ENCODE results near the gene FBXW7.

Gene FBXW7

DNA sequence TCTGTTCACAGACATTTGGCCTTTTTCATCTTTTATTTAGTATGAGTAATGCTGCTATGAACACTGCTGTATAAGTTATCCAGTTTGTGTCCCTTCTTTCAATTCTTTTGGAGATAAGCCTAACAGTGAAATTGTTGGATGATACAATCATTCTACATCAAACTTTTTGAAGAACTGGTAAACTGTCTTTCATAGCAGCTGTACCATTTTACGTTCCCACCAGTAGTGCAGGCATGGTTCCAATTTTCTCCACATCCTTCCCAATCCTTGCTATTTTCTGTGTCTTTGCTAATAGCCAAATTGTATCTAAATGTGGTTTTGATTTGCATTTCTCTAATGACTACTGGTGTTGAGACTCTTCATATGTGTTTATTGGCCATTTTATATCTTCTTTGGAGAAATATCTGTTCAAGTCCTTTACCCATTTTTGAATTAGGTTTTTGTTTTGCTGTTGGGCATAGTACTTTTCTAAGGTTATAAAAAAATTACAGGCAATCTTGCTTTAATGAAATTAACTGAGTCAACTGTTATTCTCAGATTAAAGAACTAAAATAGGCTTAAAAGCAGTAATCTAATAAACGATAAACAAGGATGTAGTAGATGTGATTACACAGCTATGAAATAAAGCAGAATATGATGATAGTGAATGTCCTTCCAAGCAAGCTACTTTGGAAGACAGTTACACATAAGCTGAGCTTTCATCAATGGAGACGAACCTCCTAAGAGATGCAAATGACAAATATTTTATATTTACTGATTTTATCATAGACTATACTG lies 57.2 kb downstream of the FBXW7 start:
- Histone ChIP-seq H3K9me3 (ENCODE audit: control insufficient read depth in 2 of 2, low read length in 2 of 2) (no peaks in the 10 kb centered on the region), H3K36me3 (ENCODE audit: control insufficient read depth in 2 of 2, insufficient read depth in 2 of 2, low read length in 2 of 2) (no peaks in the 10 kb centered on the region), H3K27me3 (ENCODE audit: control insufficient read depth in 1 of 2, insufficient read depth in 2 of 2, low read length in 2 of 2) (no peaks in the 10 kb centered on the region), H3K4me1 (ENCODE audit: control insufficient read depth, insufficient read depth, low read length) (no peaks in the 10 kb centered on the region), H3K9ac (ENCODE audit: low read length in 2 of 2) (no peak overlapping the region), H3K27ac (ENCODE audit: low read length) (no peak overlapping the region), H3K4me3 (ENCODE audit: low read length in 2 of 2) (no peak overlapping the region)

DNA sequence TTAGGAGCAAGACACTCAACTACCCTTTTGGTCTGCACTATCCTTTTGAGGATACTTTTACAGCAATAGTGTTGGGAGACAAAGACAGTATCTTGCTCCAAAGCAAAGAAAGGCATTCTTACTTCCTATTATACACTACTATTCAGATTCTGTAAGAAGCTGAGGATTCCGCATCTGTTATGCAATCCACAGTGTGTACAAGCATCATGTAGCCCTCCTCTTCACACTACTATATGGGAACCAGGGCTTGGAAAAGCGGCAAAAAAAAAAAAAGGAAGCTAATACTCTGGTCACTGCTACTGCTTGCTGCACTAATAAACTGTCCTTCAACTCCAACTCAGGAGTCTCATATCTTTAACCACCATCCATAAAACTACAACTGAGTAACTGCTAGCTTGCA lies 59.1 kb downstream of the FBXW7 start:
- no peak overlapping the region for H3K4me3 ChIP-seq (ENCODE audit: low read length in 2 of 2)
- H3K27me3 ChIP-seq (ENCODE audit: control insufficient read depth in 1 of 2, insufficient read depth in 2 of 2, low read length in 2 of 2) = no peaks in the 10 kb centered on the region
- no peaks in the 10 kb centered on the region for H3K36me3 ChIP-seq (ENCODE audit: control insufficient read depth in 2 of 2, insufficient read depth in 2 of 2, low read length in 2 of 2)
- no peaks in the 10 kb centered on the region for H3K9me3 ChIP-seq (ENCODE audit: control insufficient read depth in 2 of 2, low read length in 2 of 2)
- H3K9ac ChIP-seq (ENCODE audit: low read length in 2 of 2) = no peak overlapping the region
- H3K4me1 ChIP-seq (ENCODE audit: control insufficient read depth, insufficient read depth, low read length) = no peaks in the 10 kb centered on the region
- no peak overlapping the region for H3K27ac ChIP-seq (ENCODE audit: low read length)

DNA sequence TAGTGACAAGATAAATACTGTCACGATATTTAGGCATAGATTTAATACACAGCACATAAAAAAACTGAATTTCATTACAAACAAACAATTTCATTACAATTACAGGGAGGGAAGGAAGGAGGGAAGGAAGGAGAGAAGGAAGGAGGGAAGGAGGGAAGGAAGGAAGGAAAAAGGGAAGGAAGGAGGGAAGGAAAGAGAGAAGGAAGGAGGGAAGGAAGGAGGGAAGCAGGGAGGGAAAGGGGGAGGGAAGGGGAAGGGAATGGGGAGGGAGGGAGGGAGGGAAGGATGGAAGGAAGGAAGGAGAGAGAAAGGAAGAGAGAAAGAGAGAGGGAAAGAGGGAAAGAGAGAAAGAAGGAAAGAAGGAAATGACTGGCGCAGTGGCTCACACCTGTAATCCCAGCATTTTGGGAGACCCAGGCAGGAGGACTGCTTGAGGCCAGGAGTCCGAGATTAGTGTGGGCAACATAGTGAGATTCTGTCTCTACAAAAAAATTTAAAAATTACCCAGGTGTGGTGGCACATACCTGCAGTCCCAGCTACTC lies 64.6 kb downstream of the FBXW7 start:
- no peak overlapping the region for H3K27ac ChIP-seq (ENCODE audit: low read length)
- H3K4me1 ChIP-seq (ENCODE audit: control insufficient read depth, insufficient read depth, low read length) = no peaks in the 10 kb centered on the region
- no peaks in the 10 kb centered on the region for H3K9me3 ChIP-seq (ENCODE audit: control insufficient read depth in 2 of 2, low read length in 2 of 2)
- no peak overlapping the region for H3K4me3 ChIP-seq (ENCODE audit: low read length in 2 of 2)
- no peaks in the 10 kb centered on the region for H3K27me3 ChIP-seq (ENCODE audit: control insufficient read depth in 1 of 2, insufficient read depth in 2 of 2, low read length in 2 of 2)
- no peaks in the 10 kb centered on the region for H3K36me3 ChIP-seq (ENCODE audit: control insufficient read depth in 2 of 2, insufficient read depth in 2 of 2, low read length in 2 of 2)
- no peak overlapping the region for H3K9ac ChIP-seq (ENCODE audit: low read length in 2 of 2)

DNA sequence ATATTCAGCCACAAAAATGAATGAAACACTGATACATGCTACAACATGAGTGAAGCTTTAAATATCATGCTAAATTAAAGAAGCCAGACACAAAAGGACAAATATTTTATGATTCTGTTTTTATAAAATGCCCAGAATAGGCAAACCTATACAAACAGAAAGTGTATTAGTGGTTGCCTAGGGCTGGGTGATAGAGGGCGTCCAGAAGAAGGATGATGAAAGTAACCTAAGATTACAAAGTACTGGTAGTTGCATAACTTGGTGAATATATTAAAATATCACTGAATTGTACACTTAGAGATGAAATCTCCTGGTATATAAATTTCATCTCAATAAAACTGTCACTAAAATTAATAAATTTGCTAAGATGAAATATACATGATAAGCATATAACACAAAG lies 67.5 kb downstream of the FBXW7 start:
- Histone ChIP-seq H3K9me3 (ENCODE audit: control insufficient read depth in 2 of 2, low read length in 2 of 2) (no peaks in the 10 kb centered on the region), H3K27me3 (ENCODE audit: control insufficient read depth in 1 of 2, insufficient read depth in 2 of 2, low read length in 2 of 2) (no peaks in the 10 kb centered on the region), H3K9ac (ENCODE audit: low read length in 2 of 2) (no peak overlapping the region), H3K4me1 (ENCODE audit: control insufficient read depth, insufficient read depth, low read length) (no peaks in the 10 kb centered on the region), H3K4me3 (ENCODE audit: low read length in 2 of 2) (no peak overlapping the region), H3K27ac (ENCODE audit: low read length) (no peak overlapping the region), H3K36me3 (ENCODE audit: control insufficient read depth in 2 of 2, insufficient read depth in 2 of 2, low read length in 2 of 2) (no peaks in the 10 kb centered on the region)

DNA sequence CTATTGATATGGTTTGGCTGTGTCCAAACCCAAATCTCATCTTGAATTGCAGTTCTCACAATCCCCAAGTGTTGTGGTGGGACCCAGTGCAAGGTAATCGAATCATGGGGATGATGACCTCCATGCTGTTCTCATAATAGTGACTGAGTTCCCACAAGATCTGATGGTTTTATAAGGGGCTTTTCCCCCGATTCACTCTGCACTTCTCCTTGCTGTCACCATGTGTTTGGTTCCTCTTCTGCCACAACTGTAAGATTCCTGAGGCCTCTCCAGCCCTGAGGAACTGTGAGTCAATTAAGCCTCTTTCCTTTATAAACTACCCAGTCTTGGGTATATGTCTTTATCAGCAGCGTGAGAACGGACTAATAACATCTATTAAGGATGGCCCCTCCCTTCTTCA lies 68.8 kb downstream of the FBXW7 start:
- no peak overlapping the region for H3K9ac ChIP-seq (ENCODE audit: low read length in 2 of 2)
- H3K4me3 ChIP-seq (ENCODE audit: low read length in 2 of 2) = no peak overlapping the region
- no peaks in the 10 kb centered on the region for H3K4me1 ChIP-seq (ENCODE audit: control insufficient read depth, insufficient read depth, low read length)
- no peak overlapping the region for H3K27ac ChIP-seq (ENCODE audit: low read length)
- H3K27me3 ChIP-seq (ENCODE audit: control insufficient read depth in 1 of 2, insufficient read depth in 2 of 2, low read length in 2 of 2) = no peaks in the 10 kb centered on the region
- H3K9me3 ChIP-seq (ENCODE audit: control insufficient read depth in 2 of 2, low read length in 2 of 2) = no peaks in the 10 kb centered on the region
- no peaks in the 10 kb centered on the region for H3K36me3 ChIP-seq (ENCODE audit: control insufficient read depth in 2 of 2, insufficient read depth in 2 of 2, low read length in 2 of 2)

DNA sequence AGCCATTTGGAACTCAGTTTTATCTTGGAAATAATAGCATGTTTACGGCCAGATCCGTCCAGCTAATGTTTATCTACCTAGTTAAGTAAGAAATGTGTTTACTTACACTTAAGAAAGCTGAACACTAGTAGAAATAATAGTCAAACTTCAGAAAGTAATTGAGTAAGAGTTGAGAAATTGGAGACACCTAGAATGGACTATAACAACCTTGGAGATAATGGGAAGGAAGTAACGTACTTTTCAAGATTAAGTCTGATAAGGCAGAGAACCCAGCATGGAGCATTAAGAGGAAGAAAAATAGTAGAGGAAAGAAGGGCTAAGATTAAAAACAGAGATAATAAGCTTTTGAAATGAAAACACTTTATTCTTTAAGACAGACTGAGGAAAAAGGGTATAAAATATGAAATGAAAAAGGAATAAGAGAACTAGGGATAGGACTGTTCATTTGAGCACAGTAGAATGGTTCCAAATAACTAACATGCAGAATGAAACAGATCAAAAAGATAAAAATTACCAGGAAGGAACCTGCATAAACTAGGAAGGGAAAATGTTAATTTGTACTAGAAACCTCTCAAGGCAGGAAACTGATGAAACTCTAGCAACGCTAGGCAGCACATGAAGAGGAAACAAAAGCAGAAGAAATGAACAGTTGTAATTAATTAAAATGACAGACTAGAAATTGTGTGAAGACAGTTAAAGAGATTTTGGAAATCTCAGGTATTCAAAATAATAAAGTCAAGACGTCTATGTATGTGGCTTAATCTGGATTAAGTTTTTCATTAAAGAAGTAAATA lies 71.7 kb downstream of the FBXW7 start:
- Histone ChIP-seq H3K27ac (ENCODE audit: low read length) (no peak overlapping the region), H3K36me3 (ENCODE audit: control insufficient read depth in 2 of 2, insufficient read depth in 2 of 2, low read length in 2 of 2) (no peaks in the 10 kb centered on the region), H3K27me3 (ENCODE audit: control insufficient read depth in 1 of 2, insufficient read depth in 2 of 2, low read length in 2 of 2) (no peaks in the 10 kb centered on the region), H3K9me3 (ENCODE audit: control insufficient read depth in 2 of 2, low read length in 2 of 2) (no peaks in the 10 kb centered on the region), H3K9ac (ENCODE audit: low read length in 2 of 2) (no peak overlapping the region), H3K4me1 (ENCODE audit: control insufficient read depth, insufficient read depth, low read length) (no peaks in the 10 kb centered on the region), H3K4me3 (ENCODE audit: low read length in 2 of 2) (no peak overlapping the region)

DNA sequence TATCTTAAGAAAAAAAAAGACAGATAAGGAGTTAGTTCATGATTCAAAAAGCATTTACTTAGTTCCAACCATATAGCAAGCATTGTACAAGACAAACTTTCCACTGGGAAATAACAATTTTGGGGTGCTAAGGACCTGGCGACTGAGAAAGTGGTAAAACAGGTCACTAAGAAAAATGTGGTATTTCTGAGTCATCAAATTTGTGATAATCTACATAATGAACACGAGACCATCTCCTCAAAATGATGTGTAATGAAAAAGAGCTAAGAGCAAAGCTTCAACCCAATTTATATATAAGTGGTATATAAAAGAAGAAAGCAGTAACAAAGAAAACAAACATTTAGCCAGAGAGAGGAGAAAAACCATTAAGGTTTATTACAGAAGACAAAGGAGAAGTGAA lies 72.3 kb downstream of the FBXW7 start:
- Histone ChIP-seq H3K9ac (ENCODE audit: low read length in 2 of 2) (no peak overlapping the region), H3K4me3 (ENCODE audit: low read length in 2 of 2) (no peak overlapping the region), H3K4me1 (ENCODE audit: control insufficient read depth, insufficient read depth, low read length) (no peaks in the 10 kb centered on the region), H3K27me3 (ENCODE audit: control insufficient read depth in 1 of 2, insufficient read depth in 2 of 2, low read length in 2 of 2) (no peaks in the 10 kb centered on the region), H3K9me3 (ENCODE audit: control insufficient read depth in 2 of 2, low read length in 2 of 2) (no peaks in the 10 kb centered on the region), H3K36me3 (ENCODE audit: control insufficient read depth in 2 of 2, insufficient read depth in 2 of 2, low read length in 2 of 2) (no peaks in the 10 kb centered on the region), H3K27ac (ENCODE audit: low read length) (no peak overlapping the region)

DNA sequence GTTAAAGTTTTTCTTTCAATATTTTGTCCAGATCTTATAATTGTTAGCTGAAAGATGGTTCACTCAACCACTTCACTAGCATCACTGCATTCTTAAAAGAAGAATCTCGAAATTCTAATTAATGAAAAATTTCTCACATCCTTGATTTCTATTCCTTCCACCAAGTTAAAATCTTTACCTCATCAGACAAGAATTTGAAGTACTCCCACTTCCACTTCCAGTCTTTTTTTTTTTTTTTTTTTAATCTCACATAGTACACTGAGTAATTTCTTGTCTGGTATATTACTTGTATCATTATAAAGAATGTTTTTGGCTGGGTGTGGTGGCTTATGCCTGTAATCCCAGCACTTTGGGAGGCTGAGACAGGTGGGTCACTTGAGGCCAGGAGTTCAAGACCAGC lies 73.2 kb downstream of the FBXW7 start:
- Histone ChIP-seq H3K9me3 (ENCODE audit: control insufficient read depth in 2 of 2, low read length in 2 of 2) (no peaks in the 10 kb centered on the region), H3K9ac (ENCODE audit: low read length in 2 of 2) (no peak overlapping the region), H3K36me3 (ENCODE audit: control insufficient read depth in 2 of 2, insufficient read depth in 2 of 2, low read length in 2 of 2) (no peaks in the 10 kb centered on the region), H3K27ac (ENCODE audit: low read length) (no peak overlapping the region), H3K27me3 (ENCODE audit: control insufficient read depth in 1 of 2, insufficient read depth in 2 of 2, low read length in 2 of 2) (no peaks in the 10 kb centered on the region), H3K4me3 (ENCODE audit: low read length in 2 of 2) (no peak overlapping the region), H3K4me1 (ENCODE audit: control insufficient read depth, insufficient read depth, low read length) (no peaks in the 10 kb centered on the region)

DNA sequence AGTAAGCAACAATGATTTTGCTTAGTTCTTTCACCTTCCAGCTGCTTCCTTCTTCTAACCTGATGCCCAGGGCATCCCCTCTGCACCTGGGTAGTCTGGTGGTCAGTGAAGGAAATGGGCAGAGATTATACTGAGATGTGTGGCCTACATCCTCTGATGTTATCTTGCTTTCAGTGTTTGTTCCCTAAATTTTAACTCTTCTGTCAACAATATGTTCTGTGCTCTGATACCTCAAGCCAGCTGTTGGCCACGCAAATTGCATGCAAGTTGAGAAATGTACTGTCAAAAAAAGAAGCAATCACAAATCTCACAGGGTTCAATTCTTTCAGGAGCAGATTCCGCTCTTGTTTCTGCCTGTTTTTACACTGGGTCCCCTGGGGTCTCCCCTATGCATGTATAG lies 73.8 kb downstream of the FBXW7 start:
- H3K9me3 ChIP-seq (ENCODE audit: control insufficient read depth in 2 of 2, low read length in 2 of 2) = no peaks in the 10 kb centered on the region
- H3K27me3 ChIP-seq (ENCODE audit: control insufficient read depth in 1 of 2, insufficient read depth in 2 of 2, low read length in 2 of 2) = no peaks in the 10 kb centered on the region
- H3K4me1 ChIP-seq (ENCODE audit: control insufficient read depth, insufficient read depth, low read length) = no peaks in the 10 kb centered on the region
- H3K9ac ChIP-seq (ENCODE audit: low read length in 2 of 2) = no peak overlapping the region
- no peak overlapping the region for H3K27ac ChIP-seq (ENCODE audit: low read length)
- H3K36me3 ChIP-seq (ENCODE audit: control insufficient read depth in 2 of 2, insufficient read depth in 2 of 2, low read length in 2 of 2) = no peaks in the 10 kb centered on the region
- H3K4me3 ChIP-seq (ENCODE audit: low read length in 2 of 2) = no peak overlapping the region

DNA sequence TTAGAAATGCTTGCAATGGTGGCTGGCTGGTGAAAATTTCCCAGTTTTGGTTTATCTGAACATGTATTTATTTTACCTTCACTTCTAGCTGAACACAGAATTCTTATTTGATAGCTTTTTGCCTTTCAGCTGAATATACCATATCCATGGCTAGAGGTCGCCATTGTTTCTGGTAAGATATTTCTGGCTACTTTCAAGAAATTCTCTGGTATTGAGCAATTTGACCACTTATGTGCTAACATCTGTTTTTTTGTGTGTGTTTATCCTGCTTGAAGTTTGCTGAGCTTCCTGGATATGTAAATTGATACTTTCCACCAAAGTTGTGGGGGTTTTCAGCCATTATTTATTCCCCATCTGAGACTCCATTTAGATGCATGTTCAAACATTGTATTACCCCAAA lies 75.4 kb downstream of the FBXW7 start:
- H3K27ac ChIP-seq (ENCODE audit: low read length) = no peak overlapping the region
- no peaks in the 10 kb centered on the region for H3K4me1 ChIP-seq (ENCODE audit: control insufficient read depth, insufficient read depth, low read length)
- H3K9ac ChIP-seq (ENCODE audit: low read length in 2 of 2) = no peak overlapping the region
- no peaks in the 10 kb centered on the region for H3K9me3 ChIP-seq (ENCODE audit: control insufficient read depth in 2 of 2, low read length in 2 of 2)
- H3K36me3 ChIP-seq (ENCODE audit: control insufficient read depth in 2 of 2, insufficient read depth in 2 of 2, low read length in 2 of 2) = no peaks in the 10 kb centered on the region
- no peaks in the 10 kb centered on the region for H3K27me3 ChIP-seq (ENCODE audit: control insufficient read depth in 1 of 2, insufficient read depth in 2 of 2, low read length in 2 of 2)
- H3K4me3 ChIP-seq (ENCODE audit: low read length in 2 of 2) = no peak overlapping the region

DNA sequence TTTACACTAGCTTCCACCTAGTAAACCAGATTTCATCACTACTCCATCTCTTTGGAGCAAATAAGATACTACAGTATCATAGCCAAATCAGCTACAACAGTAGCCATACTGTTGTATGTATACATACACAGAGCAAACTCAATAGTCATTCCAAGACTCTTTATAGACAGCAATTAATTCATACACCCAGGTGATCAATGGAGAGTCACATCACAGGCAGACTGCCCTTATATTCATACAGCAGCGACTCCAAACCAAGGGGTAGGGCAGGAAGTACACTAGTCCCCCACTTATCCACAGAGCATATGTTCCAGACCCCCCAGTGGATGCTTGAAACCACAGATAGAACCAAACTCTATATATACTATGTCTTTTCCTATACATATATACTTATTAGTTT lies 76.6 kb downstream of the FBXW7 start:
- no peaks in the 10 kb centered on the region for H3K9me3 ChIP-seq (ENCODE audit: control insufficient read depth in 2 of 2, low read length in 2 of 2)
- H3K4me1 ChIP-seq (ENCODE audit: control insufficient read depth, insufficient read depth, low read length) = no peaks in the 10 kb centered on the region
- H3K36me3 ChIP-seq (ENCODE audit: control insufficient read depth in 2 of 2, insufficient read depth in 2 of 2, low read length in 2 of 2) = no peaks in the 10 kb centered on the region
- H3K27me3 ChIP-seq (ENCODE audit: control insufficient read depth in 1 of 2, insufficient read depth in 2 of 2, low read length in 2 of 2) = no peaks in the 10 kb centered on the region
- H3K4me3 ChIP-seq (ENCODE audit: low read length in 2 of 2) = no peak overlapping the region
- no peak overlapping the region for H3K27ac ChIP-seq (ENCODE audit: low read length)
- no peak overlapping the region for H3K9ac ChIP-seq (ENCODE audit: low read length in 2 of 2)

Measured in stomach smooth muscle (tissue), 2 donors.